GM19099 (cell line): Measurements from ENCODE around the gene ZNF837.

Source experiments
- POLR2A ChIP-seq: IDR thresholded peaks from 3 replicates; pipeline ENCODE4 v1.6.1; 2011; ENCODE audit warnings: low read depth; ENCODE audit not compliant: insufficient read length; ENCODE audit errors: extremely low read depth

ZNF837 gene

GRCh38 chr19:58399903-58400302 is 19.1 kb upstream of the ZNF837 start:
- no peak for TF ChIP-seq POLR2A

GRCh38 chr19:58398545-58398944 is 17.7 kb upstream of the ZNF837 start:
- no peak for TF ChIP-seq POLR2A

DNA sequence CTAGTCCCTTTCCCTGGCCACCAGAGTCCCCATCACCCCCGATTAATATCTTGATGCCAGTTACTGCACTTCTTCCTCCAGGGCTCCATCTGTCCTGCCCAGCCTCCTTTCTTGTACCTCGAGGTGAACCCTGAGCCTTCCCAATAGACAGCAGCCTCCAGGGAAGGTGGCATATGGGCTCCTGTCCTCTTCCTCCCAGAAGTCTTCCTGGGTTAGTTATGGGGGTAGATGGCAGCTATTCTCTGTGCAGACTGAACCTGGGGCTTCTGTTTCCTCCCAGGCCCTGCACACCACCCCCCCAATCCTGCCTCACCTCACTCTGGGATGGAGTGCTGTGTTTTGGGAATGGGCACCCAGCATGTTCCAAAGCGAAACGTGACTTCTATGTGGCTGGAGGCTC is 17.3 kb upstream of the ZNF837 start:
- no peak for TF ChIP-seq POLR2A

DNA sequence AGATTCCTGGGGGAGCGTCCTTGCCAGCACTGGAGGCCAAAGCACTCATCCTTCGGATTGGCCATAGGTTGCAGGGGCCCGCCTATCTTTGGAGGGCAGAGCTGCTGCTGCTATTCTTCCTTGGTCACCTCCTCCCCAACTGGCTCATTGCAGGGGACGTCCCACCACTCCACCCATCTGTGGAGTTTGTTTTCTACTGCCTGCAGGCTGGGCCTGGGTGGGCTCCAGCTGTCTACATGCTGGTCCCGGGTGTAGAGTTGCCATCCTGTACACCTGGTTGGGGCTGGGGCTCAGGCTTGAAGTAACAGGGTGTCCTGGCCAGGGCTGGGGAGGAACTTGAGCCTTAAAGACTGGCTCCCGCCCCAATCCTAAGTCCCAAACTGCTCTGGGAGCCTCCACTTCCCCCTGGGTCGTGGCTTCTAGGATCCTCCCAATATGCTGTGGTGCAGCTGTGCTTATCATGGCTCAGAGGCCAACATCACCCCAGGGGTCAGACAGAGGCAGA is 16.8 kb upstream of the ZNF837 start:
- no peak for TF ChIP-seq POLR2A

GRCh38 chr19:58396691-58397532 is 16.1 kb upstream of the ZNF837 start:
- TF ChIP-seq POLR2A, result no peak

- no peak for TF ChIP-seq POLR2A
These were observed 15.3 kb upstream of the ZNF837 start for GRCh38 chr19:58395979-58396627.

- peak; percentile 25 for TF ChIP-seq POLR2A
These were observed 14.6 kb upstream of the ZNF837 start, which contains the start of gene RNF225 for GRCh38 chr19:58395220-58395978. Gene RNF225, plus strand, starts transcription at chr19:58395656. Its CDS starts 434 bp downstream, at chr19:58396090.

DNA sequence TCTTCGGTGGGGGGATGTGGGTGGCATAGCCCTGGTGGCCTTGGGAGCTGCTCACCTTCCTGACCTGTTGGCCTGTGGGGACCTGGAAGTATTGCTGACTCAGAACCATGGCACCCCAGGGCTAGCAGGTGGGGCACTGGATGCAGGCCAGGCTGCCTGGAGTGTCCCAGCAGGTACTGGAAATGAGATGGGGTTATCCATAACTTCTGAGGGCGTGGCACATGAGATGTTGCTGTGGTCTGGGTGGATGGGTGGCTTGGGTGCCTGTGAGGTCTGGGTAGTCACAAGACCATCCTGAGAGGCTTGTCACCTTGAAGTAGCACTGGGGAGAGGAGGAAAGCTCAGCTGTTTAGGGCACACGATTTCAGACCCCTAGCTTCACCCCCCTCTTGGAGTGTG is 14.0 kb upstream of the ZNF837 start:
- no peak for TF ChIP-seq POLR2A

GRCh38 chr19:58393725-58394033 is 12.8 kb upstream of the ZNF837 start:
- TF ChIP-seq POLR2A, result no peak

- no peak for TF ChIP-seq POLR2A
These were observed 12.3 kb upstream of the ZNF837 start for GRCh38 chr19:58392945-58393724.

DNA sequence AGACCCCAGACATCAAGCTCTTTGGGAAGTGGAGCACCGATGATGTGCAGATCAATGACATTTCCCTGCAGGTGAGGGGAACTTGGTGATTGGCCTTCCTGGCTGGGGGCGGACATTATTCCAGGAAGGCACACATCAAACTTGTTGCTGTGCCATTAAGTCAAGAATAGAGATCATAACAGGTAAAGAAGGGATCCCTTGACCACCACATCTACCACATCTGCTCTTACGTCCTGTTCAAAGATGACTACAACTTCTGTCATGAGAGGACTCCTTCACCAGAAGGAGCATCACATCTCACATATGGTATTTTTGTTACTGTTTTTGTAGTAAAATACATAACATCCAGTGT is 7.3 kb upstream of the ZNF837 start:
- TF ChIP-seq POLR2A, result no peak

- no peak for TF ChIP-seq POLR2A
These were observed 6.7 kb upstream of the ZNF837 start for GRCh38 chr19:58387338-58388174.

- TF ChIP-seq POLR2A, result peak; percentile 97
These were observed 5.9 kb upstream of the ZNF837 start, which contains the start of gene RPS5 for GRCh38 chr19:58386576-58387337. Gene RPS5, plus strand, starts transcription at chr19:58387269. Its CDS starts 869 bp downstream, at chr19:58388138.

- peak; percentile 59 for TF ChIP-seq POLR2A
These were observed 5.2 kb upstream of the ZNF837 start for GRCh38 chr19:58385891-58386575.
